GM18873 (cell line): ENCODE data around the gene MRPL9.
"Not testable (repeated sequence)": the region's sequence is repeated elsewhere in the genome, so short reads cannot be mapped to it uniquely, and the experiment has no call there.

Experiments
- ATAC-seq: cut with Tn5 transposase; IDR thresholded peaks from one replicate; pipeline ENCODE4 v1.9.1; 2021; ENCODE audit warnings: mild to moderate bottlenecking, moderate library complexity, moderate number of reproducible peaks; ENCODE audit not compliant: unreplicated experiment, low FRiP score

The MRPL9 gene

GRCh38 chr1:151737026-151737425 is 26.3 kb downstream of the MRPL9 start:
- ATAC-seq: no peak

GRCh38 chr1:151733995-151734394 is 29.3 kb downstream of the MRPL9 start:
- ATAC-seq: not testable (repeated sequence)

- ATAC-seq: no peak
Observed at GRCh38 chr1:151733126-151733525, 30.2 kb downstream of the MRPL9 start.

GRCh38 chr1:151729966-151730291 is 33.4 kb downstream of the MRPL9 start:
- ATAC-seq: no peak

- ATAC-seq: no peak
Observed at GRCh38 chr1:151729157-151729965, 33.9 kb downstream of the MRPL9 start.

GRCh38 chr1:151728151-151729054 is 34.9 kb downstream of the MRPL9 start:
- ATAC-seq: no peak

- no peak for ATAC-seq
Observed at GRCh38 chr1:151723726-151724370, 39.4 kb downstream of the MRPL9 start.

- no peak for ATAC-seq
Observed at GRCh38 chr1:151721788-151722510, 41.3 kb downstream of the MRPL9 start.

- ATAC-seq: no peak
Observed at GRCh38 chr1:151720974-151721787, 42.1 kb downstream of the MRPL9 start, which contains the start of gene RIIAD1. TSS of gene RIIAD1 (plus strand) at chr1:151721522. CDS start at chr1:151721537, 15 bp downstream.

GRCh38 chr1:151720554-151720953 is 42.7 kb downstream of the MRPL9 start:
- ATAC-seq: no peak

GRCh38 chr1:151720125-151720524 is 43.2 kb downstream of the MRPL9 start:
- ATAC-seq: no peak

- ATAC-seq: no peak
Observed at GRCh38 chr1:151718666-151719065, 44.6 kb downstream of the MRPL9 start.

- ATAC-seq: no peak
Observed at GRCh38 chr1:151718011-151718431, 45.3 kb downstream of the MRPL9 start.

GRCh38 chr1:151716771-151717631 is 46.3 kb downstream of the MRPL9 start, which contains the start of gene CELF3:
TSS of gene CELF3 (minus strand) at chr1:151716803. CDS start at chr1:151716020, 783 bp downstream.
- ATAC-seq: no peak

- no peak for ATAC-seq
Observed at GRCh38 chr1:151716405-151716762, 46.9 kb downstream of the MRPL9 start.

- ATAC-seq: no peak
Observed at GRCh38 chr1:151715726-151716404, 47.4 kb downstream of the MRPL9 start.

GRCh38 chr1:151714820-151715725 is 48.2 kb downstream of the MRPL9 start:
- no peak for ATAC-seq
